Neural progenitor cell (in vitro differentiated cells): ENCODE data around the gene NRTN. TPM values are rescaled to one million over a fixed set of nuclear protein-coding genes. Genes with fewer than 3 reads are reported as not detected.
A peak's percentile ranks its signal among the peaks of the same experiment; 100 is the strongest.

Experiments
- DNase-seq: peaks from one replicate; pipeline ENCODE4 v3.0.0-alpha.2; 2016; ENCODE audit warnings: low spot score
- H2AFZ ChIP-seq: fragments of 200-600 bp; sonication (generic); replicated peaks from 2 replicates; pipeline ENCODE4 v1.6.1; 2016; ENCODE audit warnings: antibody characterized with exemption
- H3F3A ChIP-seq: fragments of 200-600 bp; sonication (generic); 2 replicates; pipeline ENCODE4 v1.6.1; 2016; ENCODE audit warnings: antibody characterized with exemption, low read depth
- H3K27ac ChIP-seq: fragments of 200-600 bp; sonication (generic); 2 replicates; pipeline ENCODE4 v1.5.1; 2016; ENCODE audit warnings: mild to moderate bottlenecking
- H3K27me3 ChIP-seq: fragments of 200-600 bp; sonication (generic); 2 replicates; pipeline ENCODE4 v1.6.1; 2016; ENCODE audit warnings: mild to moderate bottlenecking, moderate library complexity
- H3K36me3 ChIP-seq: fragments of 200-600 bp; sonication (generic); 2 replicates; pipeline ENCODE4 v1.5.1; 2016
- H3K4me1 ChIP-seq: fragments of 200-600 bp; sonication (generic); 2 replicates; pipeline ENCODE4 v1.6.1; 2016; ENCODE audit warnings: mixed run types
- H3K4me2 ChIP-seq: fragments of 200-600 bp; sonication (generic); 2 replicates; pipeline ENCODE4 v1.6.1; 2016
- H3K4me3 ChIP-seq: fragments of 200-600 bp; sonication (generic); 2 replicates; pipeline ENCODE4 v1.5.1; 2016
- H3K79me2 ChIP-seq: fragments of 200-600 bp; sonication (generic); 2 replicates; pipeline ENCODE4 v1.6.1; 2016; ENCODE audit warnings: low read depth
- H3K9ac ChIP-seq: fragments of 200-600 bp; sonication (generic); 2 replicates; pipeline ENCODE4 v1.6.1; 2016
- H3K9me3 ChIP-seq: fragments of 200-600 bp; sonication (generic); 2 replicates; pipeline ENCODE4 v1.5.1; 2016; ENCODE audit warnings: low read depth
- H4K20me1 ChIP-seq: fragments of 200-600 bp; sonication (generic); 2 replicates; pipeline ENCODE4 v1.6.1; 2016; ENCODE audit warnings: low read depth
- H3K27ac Mint-ChIP-seq: 3 replicates; pipeline ENCODE4 v1.8.0; 2021; ENCODE audit warnings: mixed read lengths
- H3K27me3 Mint-ChIP-seq: 2 replicates; pipeline ENCODE4 v1.8.0; 2022; ENCODE audit warnings: low read depth, mild to moderate bottlenecking, inconsistent platforms, moderate library complexity, mixed read lengths; ENCODE audit not compliant: insufficient read depth
- H3K36me3 Mint-ChIP-seq: 3 replicates; pipeline ENCODE4 v1.8.0; 2021; ENCODE audit warnings: mixed read lengths
- H3K4me1 Mint-ChIP-seq: 3 replicates; pipeline ENCODE4 v1.8.0; 2021; ENCODE audit warnings: mixed read lengths
- H3K4me3 Mint-ChIP-seq: 3 replicates; pipeline ENCODE4 v1.8.0; 2021; ENCODE audit warnings: mild to moderate bottlenecking, moderate library complexity, mixed read lengths
- H3K9me3 Mint-ChIP-seq: 3 replicates; pipeline ENCODE4 v1.8.0; 2020; ENCODE audit warnings: mixed read lengths
- EZH2 ChIP-seq: fragments of 200-600 bp; sonication (generic); IDR thresholded peaks from 2 replicates; pipeline ENCODE4 v1.6.1; 2017; ENCODE audit warnings: antibody characterized with exemption, mild to moderate bottlenecking, moderate library complexity
- EZH2phosphoT487 ChIP-seq: fragments of 200-600 bp; sonication (generic); IDR thresholded peaks from 2 replicates; pipeline ENCODE4 v1.6.1; 2017; ENCODE audit warnings: antibody characterized with exemption
- total RNA-seq: library from RNA; depleted of rRNA; stranded (reverse); fragments of >200 nt; gene quantifications from 2 replicates; pipeline ENCODE4 v1.2.3, GENCODE V29; 2015; ENCODE audit warnings: low replicate concordance
- TF ChIP-seq, protein P1 (sequence below): fragments of 200-600 bp; sonication (generic); IDR thresholded peaks from 2 replicates; pipeline ENCODE4 v1.5.1; 2017; ENCODE audit warnings: antibody characterized with exemption, mild to moderate bottlenecking

Gene NRTN
- total RNA-seq, 1 donor from 2014 or later = 2.4 TPM

DNA sequence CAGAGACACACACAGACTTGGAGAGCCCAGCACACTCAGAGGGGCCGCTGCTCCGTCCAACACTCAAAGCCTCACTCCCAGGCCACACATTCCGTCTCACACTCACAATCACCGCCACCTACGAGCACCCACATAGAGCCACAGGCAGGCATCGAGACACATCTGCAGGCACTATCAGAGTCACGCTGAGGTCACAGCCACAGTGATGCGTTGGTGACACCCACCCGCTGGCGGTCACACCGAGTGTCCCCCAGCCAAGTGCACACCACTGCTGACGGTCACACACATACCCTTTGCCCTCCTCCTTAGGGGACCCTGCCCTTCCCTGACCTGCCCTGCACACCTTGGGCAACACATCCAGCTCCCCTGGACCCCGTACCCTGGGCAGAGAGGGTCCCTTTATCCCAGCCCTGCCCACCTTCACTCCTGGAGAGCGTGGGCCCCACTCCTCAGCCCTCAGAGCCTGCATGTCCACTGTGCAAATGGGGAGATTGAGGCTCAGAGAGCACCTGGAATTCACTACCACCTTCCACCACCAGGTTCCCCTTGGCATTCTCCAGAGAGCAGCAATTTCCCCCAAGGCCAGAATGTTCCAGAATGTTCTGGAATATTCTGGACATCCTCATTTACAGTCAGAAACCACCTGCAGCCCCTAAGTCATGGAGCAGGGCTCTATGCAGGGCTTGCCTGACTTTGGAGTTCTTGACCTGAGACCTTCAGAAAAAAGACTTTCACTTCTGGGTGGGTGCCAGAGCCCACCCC, 60.0 kb downstream of the NRTN start:
- peak overlapping the region; percentile 89 for H3K27ac Mint-ChIP-seq
- Histone ChIP-seq H3K4me3 (no peak overlapping the region), H3K9ac (no peak overlapping the region), H3K27ac (no peak overlapping the region), H3K79me2 (no peaks in the 10 kb centered on the region), H4K20me1 (no peaks in the 10 kb centered on the region), H2AFZ (no peak overlapping the region), H3K9me3 (no peaks in the 10 kb centered on the region), H3F3A (no peaks in the 10 kb centered on the region), H3K4me2 (no peak overlapping the region), H3K4me1 (no peaks in the 10 kb centered on the region), H3K36me3 (no peaks in the 10 kb centered on the region), H3K27me3 (no peaks in the 10 kb centered on the region)
- no peaks in the 10 kb centered on the region for H3K9me3 Mint-ChIP-seq
- DNase-seq = no peak
- no peaks in the 10 kb centered on the region for H3K27me3 Mint-ChIP-seq
- no peaks in the 10 kb centered on the region for H3K4me1 Mint-ChIP-seq
- H3K4me3 Mint-ChIP-seq = peak overlapping the region; percentile 50
- TF ChIP-seq EZH2 = no peak
- TF ChIP-seq, protein P1, sequence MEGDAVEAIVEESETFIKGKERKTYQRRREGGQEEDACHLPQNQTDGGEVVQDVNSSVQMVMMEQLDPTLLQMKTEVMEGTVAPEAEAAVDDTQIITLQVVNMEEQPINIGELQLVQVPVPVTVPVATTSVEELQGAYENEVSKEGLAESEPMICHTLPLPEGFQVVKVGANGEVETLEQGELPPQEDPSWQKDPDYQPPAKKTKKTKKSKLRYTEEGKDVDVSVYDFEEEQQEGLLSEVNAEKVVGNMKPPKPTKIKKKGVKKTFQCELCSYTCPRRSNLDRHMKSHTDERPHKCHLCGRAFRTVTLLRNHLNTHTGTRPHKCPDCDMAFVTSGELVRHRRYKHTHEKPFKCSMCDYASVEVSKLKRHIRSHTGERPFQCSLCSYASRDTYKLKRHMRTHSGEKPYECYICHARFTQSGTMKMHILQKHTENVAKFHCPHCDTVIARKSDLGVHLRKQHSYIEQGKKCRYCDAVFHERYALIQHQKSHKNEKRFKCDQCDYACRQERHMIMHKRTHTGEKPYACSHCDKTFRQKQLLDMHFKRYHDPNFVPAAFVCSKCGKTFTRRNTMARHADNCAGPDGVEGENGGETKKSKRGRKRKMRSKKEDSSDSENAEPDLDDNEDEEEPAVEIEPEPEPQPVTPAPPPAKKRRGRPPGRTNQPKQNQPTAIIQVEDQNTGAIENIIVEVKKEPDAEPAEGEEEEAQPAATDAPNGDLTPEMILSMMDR = no peak
- no peaks in the 10 kb centered on the region for H3K36me3 Mint-ChIP-seq

DNA sequence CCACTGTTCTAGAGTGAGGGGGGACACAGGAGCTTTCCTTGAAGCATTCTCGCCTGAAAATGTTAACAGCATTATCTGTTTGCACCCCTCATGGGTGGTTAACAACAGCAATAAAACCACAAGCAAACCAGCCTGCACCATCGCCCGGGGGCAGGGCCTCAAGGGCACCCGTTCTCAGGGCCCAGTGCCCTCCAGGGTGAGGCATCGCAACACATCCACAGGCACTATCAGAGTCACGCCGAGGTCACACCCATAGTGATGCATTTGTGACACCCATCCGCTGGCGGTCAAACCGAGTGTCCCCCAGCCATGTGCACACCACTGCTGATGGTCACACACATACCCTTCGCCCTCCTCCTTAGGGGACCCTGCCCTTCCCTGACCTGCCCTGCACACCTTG, 60.9 kb downstream of the NRTN start:
- no peak overlapping the region for H3K4me3 ChIP-seq
- H4K20me1 ChIP-seq = no peaks in the 10 kb centered on the region
- H3K27me3 ChIP-seq = no peaks in the 10 kb centered on the region
- H3K9me3 ChIP-seq = no peaks in the 10 kb centered on the region
- H3K36me3 ChIP-seq = no peaks in the 10 kb centered on the region
- no peak overlapping the region for H3K27ac Mint-ChIP-seq
- no peaks in the 10 kb centered on the region for H3K36me3 Mint-ChIP-seq
- no peaks in the 10 kb centered on the region for H3K27me3 Mint-ChIP-seq
- no peaks in the 10 kb centered on the region for H3K4me1 Mint-ChIP-seq
- no peak overlapping the region for H2AFZ ChIP-seq
- no peaks in the 10 kb centered on the region for H3K79me2 ChIP-seq
- no peak overlapping the region for H3K27ac ChIP-seq
- H3K9ac ChIP-seq = no peak overlapping the region
- no peaks in the 10 kb centered on the region for H3F3A ChIP-seq
- no peak overlapping the region for H3K4me3 Mint-ChIP-seq
- H3K9me3 Mint-ChIP-seq = no peaks in the 10 kb centered on the region
- no peak overlapping the region for H3K4me2 ChIP-seq
- TF ChIP-seq, protein P1 = no peak
- TF ChIP-seq EZH2phosphoT487 (no peak), EZH2 (no peak)
- H3K4me1 ChIP-seq = no peaks in the 10 kb centered on the region
- no peak for DNase-seq

DNA sequence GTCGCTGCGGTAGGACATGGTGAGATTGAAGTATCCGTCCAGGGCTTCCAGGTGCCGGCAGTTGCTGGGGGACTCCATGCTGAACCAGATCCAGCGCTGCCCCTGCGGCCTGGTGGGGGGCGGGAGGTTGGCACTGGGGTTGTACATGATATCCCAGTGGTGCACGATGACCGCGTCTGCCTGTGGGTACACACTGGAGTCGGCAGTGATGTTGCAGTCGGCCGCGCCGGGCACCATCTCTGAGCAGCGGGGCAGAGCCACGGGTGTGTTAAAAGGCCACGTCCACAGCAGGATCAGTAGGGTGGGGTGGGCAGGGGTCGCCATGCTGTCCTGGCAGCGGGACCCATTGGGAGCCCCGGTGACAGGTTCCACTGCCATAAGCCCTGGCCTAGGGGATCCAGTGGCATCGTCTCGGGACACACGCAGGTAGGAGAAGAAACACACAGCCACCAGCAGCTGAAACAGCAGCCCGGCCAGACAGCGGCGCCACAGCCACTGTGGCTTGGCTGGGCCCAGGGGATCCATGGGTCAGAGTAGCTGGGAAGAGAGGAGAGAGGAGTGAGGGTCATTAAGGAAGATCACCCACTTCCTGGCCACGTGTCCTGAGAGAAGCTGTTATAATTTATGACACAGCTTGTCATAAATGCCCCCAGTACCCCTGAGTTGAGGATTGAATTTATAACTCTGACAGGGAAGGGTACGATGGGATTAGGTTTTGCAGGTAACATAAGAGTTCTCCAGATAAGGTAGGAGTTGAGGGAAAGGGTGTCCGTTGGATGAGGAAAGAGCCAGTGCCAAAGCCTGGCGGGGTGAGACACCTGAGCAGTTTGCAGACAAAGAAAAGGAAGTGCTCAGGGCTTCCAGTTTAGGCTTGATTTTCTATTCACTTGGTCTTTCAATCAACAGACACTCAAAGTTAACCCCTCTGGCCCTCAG, 62.6 kb downstream of the NRTN start:
- Histone ChIP-seq H3K4me3 (no peak overlapping the region), H3K4me1 (no peaks in the 10 kb centered on the region), H3K9me3 (no peaks in the 10 kb centered on the region), H3K36me3 (no peaks in the 10 kb centered on the region), H4K20me1 (no peaks in the 10 kb centered on the region), H3F3A (no peaks in the 10 kb centered on the region), H3K27ac (no peak overlapping the region), H3K27me3 (no peaks in the 10 kb centered on the region), H3K9ac (no peak overlapping the region), H3K4me2 (no peak overlapping the region), H3K79me2 (no peaks in the 10 kb centered on the region), H2AFZ (no peak overlapping the region)
- no peak for TF ChIP-seq EZH2phosphoT487
- TF ChIP-seq, protein P1 = no peak
- no peak for TF ChIP-seq EZH2
- Mint-ChIP-seq H3K4me3 (no peak overlapping the region), H3K9me3 (no peaks in the 10 kb centered on the region), H3K27ac (peak overlapping the region; percentile 13), H3K27me3 (peaks cover 2% of the 10 kb centered on the region), H3K4me1 (no peaks in the 10 kb centered on the region), H3K36me3 (no peaks in the 10 kb centered on the region)
- DNase-seq = no peak
